Tibial artery (tissue), 4 donors: Measurements from ENCODE around the gene SCIN.
"Not testable (repeated sequence)": the region's sequence is repeated elsewhere in the genome, so short reads cannot be mapped to it uniquely, and the experiment has no call there.

Experiments
- DNase-seq, 2 donors: peaks; one replicate each; pipeline ENCODE4 v3.0.0-alpha.2; 2019
- H3K27ac ChIP-seq, 2 donors: fragments of 200-600 bp; sonication (generic) in 1 of 2; 1 replicate in 1 of 2; 2 replicates in 1 of 2; pipeline ENCODE4 v1.5.1; 2018 to 2019; ENCODE audit warnings: mild to moderate bottlenecking in 1 of 2
- H3K27me3 ChIP-seq, 2 donors: fragments of 200-600 bp; sonication (generic) in 1 of 2; one replicate each; pipeline versions ENCODE4 v1.5.1 to v1.6.0; 2016 to 2019
- H3K36me3 ChIP-seq, 3 donors: fragments of 200-600 bp; sonication (generic) in 2 of 3; one replicate each; pipeline ENCODE4 v1.5.1; 2016 to 2019; ENCODE audit warnings: mild to moderate bottlenecking in 2 of 3
- H3K4me1 ChIP-seq, 4 donors: fragments of 200-600 bp; sonication (generic) in 2 of 4; 1 replicate in 3 of 4; 2 replicates in 1 of 4; pipeline ENCODE4 v1.5.1; 2016 to 2019
- H3K4me3 ChIP-seq, 2 donors: fragments of 200-600 bp; sonication (generic) in 1 of 2; 1 replicate in 1 of 2; 2 replicates in 1 of 2; pipeline ENCODE4 v1.5.1; 2018 to 2019; ENCODE audit warnings: mild to moderate bottlenecking in 2 of 2
- H3K9me3 ChIP-seq, 3 donors: fragments of 200-600 bp; sonication (generic) in 1 of 3; one replicate each; pipeline ENCODE4 v1.5.1; 2016 to 2019
- intact Hi-C: fragments of 100-400 bp; cut with DNase I; formaldehyde crosslinking; loops from one replicate; pipeline ENCODE4 v1.15.0; 2023; ENCODE audit warnings: low total_unique reads
- TF ChIP-seq, protein P1 (sequence below), 2 experiments: fragments of 200-600 bp in 1 of 2; fragments of 450-650 bp in 1 of 2; IDR thresholded peaks; one replicate each; pipeline ENCODE4 v1.5.1; 2017 to 2019; ENCODE audit warnings: antibody characterized with exemption in 2 of 2, mild to moderate bottlenecking in 1 of 2, moderate library complexity in 1 of 2

Gene SCIN

DNA sequence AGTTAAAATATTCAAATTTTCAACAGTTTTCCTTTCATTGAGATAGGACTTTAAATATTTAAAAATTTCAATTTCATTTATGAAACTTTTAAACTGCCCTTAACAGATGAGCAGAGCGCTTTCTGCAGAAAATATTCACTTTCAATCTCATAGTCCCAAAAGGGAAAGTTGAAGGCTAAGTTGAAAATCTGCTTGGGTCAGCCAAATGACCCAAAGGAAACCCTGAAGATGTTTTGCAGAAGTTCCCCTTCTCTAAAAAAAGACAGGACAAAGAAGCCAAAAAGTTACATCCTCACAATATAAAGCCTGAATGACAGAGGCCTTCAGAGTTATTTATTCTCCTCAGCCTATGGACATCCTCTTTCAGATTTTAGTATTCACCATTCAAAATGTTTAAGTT is 17.6 kb upstream of the SCIN start:
- TF ChIP-seq, protein P1, sequence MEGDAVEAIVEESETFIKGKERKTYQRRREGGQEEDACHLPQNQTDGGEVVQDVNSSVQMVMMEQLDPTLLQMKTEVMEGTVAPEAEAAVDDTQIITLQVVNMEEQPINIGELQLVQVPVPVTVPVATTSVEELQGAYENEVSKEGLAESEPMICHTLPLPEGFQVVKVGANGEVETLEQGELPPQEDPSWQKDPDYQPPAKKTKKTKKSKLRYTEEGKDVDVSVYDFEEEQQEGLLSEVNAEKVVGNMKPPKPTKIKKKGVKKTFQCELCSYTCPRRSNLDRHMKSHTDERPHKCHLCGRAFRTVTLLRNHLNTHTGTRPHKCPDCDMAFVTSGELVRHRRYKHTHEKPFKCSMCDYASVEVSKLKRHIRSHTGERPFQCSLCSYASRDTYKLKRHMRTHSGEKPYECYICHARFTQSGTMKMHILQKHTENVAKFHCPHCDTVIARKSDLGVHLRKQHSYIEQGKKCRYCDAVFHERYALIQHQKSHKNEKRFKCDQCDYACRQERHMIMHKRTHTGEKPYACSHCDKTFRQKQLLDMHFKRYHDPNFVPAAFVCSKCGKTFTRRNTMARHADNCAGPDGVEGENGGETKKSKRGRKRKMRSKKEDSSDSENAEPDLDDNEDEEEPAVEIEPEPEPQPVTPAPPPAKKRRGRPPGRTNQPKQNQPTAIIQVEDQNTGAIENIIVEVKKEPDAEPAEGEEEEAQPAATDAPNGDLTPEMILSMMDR (IDR thresholded peaks at IDR 0.05), result no peak
- Histone ChIP-seq H3K9me3 (no peaks in the 10 kb centered on the region), H3K36me3 (no peaks in the 10 kb centered on the region), H3K27me3 (no peaks in the 10 kb centered on the region), H3K4me3 (no peak overlapping the region), H3K27ac (no peak overlapping the region), H3K4me1 (no peaks in the 10 kb centered on the region)
- no peak for DNase-seq
- intact Hi-C loops, result no loop called here

DNA sequence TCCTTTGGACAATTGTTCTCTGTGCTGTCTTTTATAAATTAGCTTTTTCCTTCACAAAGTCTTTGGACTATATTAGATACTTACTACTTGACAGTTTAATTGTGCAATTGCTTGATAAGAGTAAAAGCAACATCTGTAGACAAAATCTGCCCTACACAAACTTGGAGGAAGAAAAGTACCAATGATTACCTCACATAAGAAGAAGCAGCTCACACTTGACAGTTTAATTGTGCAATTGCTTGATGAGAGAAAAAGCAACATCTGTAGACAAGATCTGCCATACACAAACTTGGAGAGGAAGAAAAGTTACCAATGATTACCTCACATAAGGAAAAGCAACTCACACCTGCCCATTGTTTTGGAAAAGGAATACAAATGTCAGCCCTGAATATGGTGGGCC is 17.1 kb upstream of the SCIN start:
- no peaks in the 10 kb centered on the region for H3K4me1 ChIP-seq
- no peak overlapping the region for H3K27ac ChIP-seq
- no peaks in the 10 kb centered on the region for H3K36me3 ChIP-seq
- H3K27me3 ChIP-seq, result no peaks in the 10 kb centered on the region
- no peak for DNase-seq
- no peaks in the 10 kb centered on the region for H3K9me3 ChIP-seq
- TF ChIP-seq, protein P1 (IDR thresholded peaks at IDR 0.05), result no peak
- intact Hi-C loops, result no loop called here
- H3K4me3 ChIP-seq, result no peak overlapping the region

DNA sequence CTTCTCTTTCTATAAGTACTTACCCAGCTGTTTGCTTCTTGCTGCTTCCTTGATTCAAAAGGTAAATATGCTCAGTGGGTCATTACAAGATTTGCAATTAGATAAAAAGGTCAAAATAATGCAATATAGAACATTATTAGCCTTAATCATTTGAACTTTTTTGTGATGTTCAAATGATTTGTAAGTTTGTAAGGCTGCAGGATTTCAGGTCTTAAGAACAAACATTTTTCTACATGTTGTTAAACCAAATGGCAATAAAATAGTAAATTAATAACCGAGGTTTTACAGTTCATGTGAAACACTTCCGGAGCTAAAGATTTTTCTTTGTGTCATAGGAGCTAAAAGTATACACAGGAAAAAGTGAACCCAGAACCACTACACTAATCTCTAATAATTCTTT is 16.2 kb upstream of the SCIN start:
- no peak overlapping the region for H3K4me3 ChIP-seq
- H3K27me3 ChIP-seq, result no peaks in the 10 kb centered on the region
- no peaks in the 10 kb centered on the region for H3K36me3 ChIP-seq
- no peak for DNase-seq
- TF ChIP-seq, protein P1 (IDR thresholded peaks at IDR 0.05), result no peak
- H3K4me1 ChIP-seq, result no peaks in the 10 kb centered on the region
- intact Hi-C loops, result no loop called here
- no peak overlapping the region for H3K27ac ChIP-seq
- no peaks in the 10 kb centered on the region for H3K9me3 ChIP-seq

DNA sequence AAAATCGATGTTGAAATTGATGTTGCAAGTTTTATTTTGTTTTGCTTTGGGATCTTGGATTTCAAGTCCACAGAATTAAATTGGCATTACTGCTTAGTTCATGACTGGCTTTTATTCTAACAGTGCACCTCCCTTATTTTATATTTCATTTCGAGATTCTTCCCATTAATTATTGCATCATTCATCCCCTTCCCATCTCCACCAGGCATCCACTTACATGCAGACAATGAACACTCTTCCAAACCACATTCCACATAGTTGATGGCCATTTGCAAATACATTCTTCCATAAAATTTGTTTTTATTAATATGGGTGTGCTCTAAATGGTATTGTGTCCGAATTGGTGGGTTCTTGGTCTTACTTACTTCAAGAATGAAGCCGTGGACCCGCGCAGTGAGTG is 15.6 kb upstream of the SCIN start:
- Histone ChIP-seq H3K27me3 (no peaks in the 10 kb centered on the region), H3K27ac (no peak overlapping the region), H3K4me3 (no peak overlapping the region), H3K9me3 (no peaks in the 10 kb centered on the region), H3K36me3 (no peaks in the 10 kb centered on the region), H3K4me1 (no peaks in the 10 kb centered on the region)
- TF ChIP-seq, protein P1 (IDR thresholded peaks at IDR 0.05), result no peak
- no peak for DNase-seq
- intact Hi-C loops, result no loop called here

- H3K4me3 ChIP-seq, H3K4me1 ChIP-seq, DNase-seq, intact Hi-C loops, H3K36me3 ChIP-seq, H3K9me3 ChIP-seq, H3K27me3 ChIP-seq, H3K27ac ChIP-seq: not testable (repeated sequence)
Observed at GRCh38 chr7:12555695-12556094, 14.8 kb upstream of the SCIN start.

- H3K4me1 ChIP-seq, DNase-seq, intact Hi-C loops, H3K4me3 ChIP-seq, H3K27me3 ChIP-seq, H3K27ac ChIP-seq, H3K9me3 ChIP-seq, H3K36me3 ChIP-seq: not testable (repeated sequence)
Observed at GRCh38 chr7:12556139-12556792, 14.3 kb upstream of the SCIN start.

GRCh38 chr7:12557282-12557681 is 13.2 kb upstream of the SCIN start:
- no peaks in the 10 kb centered on the region for H3K27me3 ChIP-seq
- intact Hi-C loops, result no loop called here

More at GRCh38 chr7:12557282-12557681, 13.2 kb upstream of the SCIN start:
- Histone ChIP-seq H3K36me3 (no peaks in the 10 kb centered on the region), H3K4me1 (no peaks in the 10 kb centered on the region), H3K4me3 (no peak overlapping the region), H3K27ac (no peak overlapping the region), H3K9me3 (no peaks in the 10 kb centered on the region)
- DNase-seq, result no peak
- TF ChIP-seq, protein P1 (IDR thresholded peaks at IDR 0.05), result no peak
